ENCODE measurements around the gene PPIAL4G.
"Not testable (repeated sequence)": the region's sequence is repeated elsewhere in the genome, so short reads cannot be mapped to it uniquely, and the experiment has no call there.

PPIAL4G gene

GRCh38 chr1:148483029-148483428 lies at the start of gene PPIAL4G:
Gene PPIAL4G, minus strand, starts transcription at chr1:148483302. Its CDS starts 50 bp downstream, at chr1:148483252.
- FAIRE-seq: not testable (repeated sequence)

GRCh38 chr1:148532158-148532557 lies 49.1 kb upstream of the PPIAL4G start:
- FAIRE-seq: not testable (repeated sequence)

GRCh38 chr1:148529101-148529567 lies 46.0 kb upstream of the PPIAL4G start:
- FAIRE-seq: not testable (repeated sequence)

GRCh38 chr1:148528591-148528990 lies 45.5 kb upstream of the PPIAL4G start:
- FAIRE-seq: not testable (repeated sequence)

GRCh38 chr1:148526587-148526986 lies 43.5 kb upstream of the PPIAL4G start:
- not testable (repeated sequence) for FAIRE-seq

GRCh38 chr1:148523205-148524144 lies 40.4 kb upstream of the PPIAL4G start:
- FAIRE-seq: not testable (repeated sequence)

GRCh38 chr1:148522561-148523204 lies 39.6 kb upstream of the PPIAL4G start:
- not testable (repeated sequence) for FAIRE-seq

GRCh38 chr1:148522072-148522471 lies 39.0 kb upstream of the PPIAL4G start:
- FAIRE-seq: not testable (repeated sequence)

GRCh38 chr1:148514310-148514709 lies 31.2 kb upstream of the PPIAL4G start:
- not testable (repeated sequence) for FAIRE-seq

- not testable (repeated sequence) for FAIRE-seq
Measured at GRCh38 chr1:148512571-148513184, 29.6 kb upstream of the PPIAL4G start.

GRCh38 chr1:148493933-148494332 lies 10.8 kb upstream of the PPIAL4G start:
- not testable (repeated sequence) for FAIRE-seq

GRCh38 chr1:148481134-148481533 lies 2.0 kb downstream of the PPIAL4G start:
- FAIRE-seq: not testable (repeated sequence)

- FAIRE-seq: not testable (repeated sequence)
Measured at GRCh38 chr1:148459694-148460093, 23.4 kb downstream of the PPIAL4G start.

GRCh38 chr1:148458901-148459581 lies 24.1 kb downstream of the PPIAL4G start:
- FAIRE-seq: not testable (repeated sequence)

- not testable (repeated sequence) for FAIRE-seq
Measured at GRCh38 chr1:148458398-148458797, 24.7 kb downstream of the PPIAL4G start.

- not testable (repeated sequence) for FAIRE-seq
Measured at GRCh38 chr1:148452845-148453244, 30.3 kb downstream of the PPIAL4G start.

GRCh38 chr1:148439654-148440325 lies 43.3 kb downstream of the PPIAL4G start:
- not testable (repeated sequence) for FAIRE-seq

GRCh38 chr1:148435406-148435805 lies 47.7 kb downstream of the PPIAL4G start:
- no peak for FAIRE-seq

- no peak for FAIRE-seq
Measured at GRCh38 chr1:148434832-148435231, 48.3 kb downstream of the PPIAL4G start.

GRCh38 chr1:148432916-148433317 lies 50.2 kb downstream of the PPIAL4G start:
- not testable (repeated sequence) for FAIRE-seq
